Kidney (tissue), 14 donors: ENCODE data around the gene CLASP1. TPM values are rescaled to one million over a fixed set of nuclear protein-coding genes. Genes with fewer than 3 reads are reported as not detected.

Source experiments
- DNase-seq, 5 donors: peaks; one replicate each; pipeline ENCODE4 v3.0.0-alpha.2; 2013 to 2020
- FAIRE-seq: peaks from 2 replicates; lab custom pipeline; 2012; peaks lifted over from hg19 to GRCh38; lab: Jason Lieb, UNC
- H3K27ac ChIP-seq, 2 donors: one replicate each; pipeline ENCODE4 v1.7.0; 2013; ENCODE audit warnings: low read depth in 2 of 2, low read length in 2 of 2, inconsistent platforms in 1 of 2
- H3K27me3 ChIP-seq: one replicate; pipeline ENCODE4 v1.7.1; 2013; ENCODE audit warnings: low read length, inconsistent platforms; ENCODE audit not compliant: control insufficient read depth, insufficient read depth
- H3K36me3 ChIP-seq, 3 donors: one replicate each; pipeline versions ENCODE4 v1.7.0 to v1.7.1; 2013; ENCODE audit warnings: low read length in 3 of 3, control low read depth in 1 of 3, inconsistent platforms in 1 of 3; ENCODE audit not compliant: insufficient read depth in 3 of 3, control insufficient read depth in 2 of 3
- H3K4me1 ChIP-seq, 3 donors: one replicate each; pipeline versions ENCODE4 v1.7.0 to v1.7.1; 2013; ENCODE audit warnings: low read length in 3 of 3, inconsistent platforms in 1 of 3, low read depth in 1 of 3; ENCODE audit not compliant: control insufficient read depth in 2 of 3, insufficient read depth in 2 of 3
- H3K4me3 ChIP-seq, 3 donors: one replicate each; pipeline versions ENCODE4 v1.7.0 to v1.8.1; 2013; ENCODE audit warnings: low read length in 3 of 3, control low read depth in 1 of 3, inconsistent platforms in 1 of 3
- H3K9ac ChIP-seq, 3 donors: one replicate each; pipeline versions ENCODE4 v1.7.0 to v1.7.1; 2013; ENCODE audit warnings: low read length in 3 of 3, control low read depth in 1 of 3, inconsistent platforms in 1 of 3
- H3K9me3 ChIP-seq, 3 donors: one replicate each; pipeline versions ENCODE4 v1.7.0 to v1.7.1; 2013; ENCODE audit warnings: low read length in 3 of 3, control low read depth in 1 of 3, inconsistent platforms in 1 of 3; ENCODE audit not compliant: control insufficient read depth in 2 of 3, insufficient read depth in 1 of 3
- CTCF ChIP-seq: IDR thresholded peaks from 3 replicates; pipeline ENCODE4 v1.5.1; 2012; ENCODE audit warnings: mild to moderate bottlenecking, moderate library complexity, borderline replicate concordance; ENCODE audit not compliant: insufficient read depth; ENCODE audit errors: extremely low read depth
- intact Hi-C: fragments of 100-400 bp; cut with DNase I; formaldehyde crosslinking; loops from one replicate; pipeline ENCODE4 v1.11.1; 2022
- polyA plus RNA-seq: library from polyadenylated mRNA; stranded (reverse); fragments of 350-450 nt; fragmentation: Illumina TruSeq; extraction: RNeasy Lipid Tissue Mini Kit (QIAGEN cat#74804); gene quantifications from one replicate; pipeline ENCODE4 v1.2.3, GENCODE V29; 2014; ENCODE audit warnings: low read depth, low replicate concordance; ENCODE audit not compliant: insufficient read depth
- total RNA-seq: library from RNA; stranded (reverse); fragmentation: NEBNext Ultra II Directional; extraction: Animal tissue kit (Norgen Biotek cat#: 25700); gene quantifications from one replicate; pipeline ENCODE4 v1.2.1, GENCODE V29; 2021
- donor health status: control.
- donor health status: control.
- donor health status: control.
- donor health status: control.
- donor health status: control.
- donor health status: DM: yes; HTN: yes; CAD: no.
- donor health status: Normal renal cell carcinoma (clear cell type).

Gene CLASP1
- total and polyA plus RNA-seq, 2 donors from 2014 or later: 6.8 to 71.5 TPM

- intact Hi-C loops: no loop called here
- Histone ChIP-seq H3K27ac (no peak overlapping the region), H3K4me3 (no peak overlapping the region), H3K36me3 (no peaks in the 10 kb centered on the region), H3K9me3 (no peaks in the 10 kb centered on the region), H3K27me3 (no peaks in the 10 kb centered on the region), H3K4me1 (peaks cover 0 to 3% (median 0%) of the 10 kb centered on the region in 3 donors), H3K9ac (no peak overlapping the region)
- no peak for TF ChIP-seq CTCF
- DNase-seq: no peak
- FAIRE-seq: no peak
Measured at GRCh38 chr2:121638333-121638732, 10.9 kb downstream of the CLASP1 start.

GRCh38 chr2:121635371-121635770, 13.9 kb downstream of the CLASP1 start:
- no peak for DNase-seq
- H3K4me1 ChIP-seq: peaks cover 0 to 3% (median 0%) of the 10 kb centered on the region in 3 donors
- no peak overlapping the region for H3K4me3 ChIP-seq
- H3K9ac ChIP-seq: no peak overlapping the region
- no peak overlapping the region for H3K27ac ChIP-seq
- intact Hi-C loops: no loop called here
- no peaks in the 10 kb centered on the region for H3K27me3 ChIP-seq
- no peak for FAIRE-seq
- TF ChIP-seq CTCF: no peak
- no peaks in the 10 kb centered on the region for H3K36me3 ChIP-seq
- H3K9me3 ChIP-seq: no peaks in the 10 kb centered on the region

GRCh38 chr2:121634354-121635307, 14.6 kb downstream of the CLASP1 start:
- H3K9ac ChIP-seq: no peak overlapping the region
- no peak for TF ChIP-seq CTCF
- intact Hi-C loops: no loop called here
- H3K27ac ChIP-seq: no peak overlapping the region
- peaks cover 0 to 3% (median 0%) of the 10 kb centered on the region in 3 donors for H3K4me1 ChIP-seq
- H3K36me3 ChIP-seq: no peaks in the 10 kb centered on the region
- H3K9me3 ChIP-seq: no peaks in the 10 kb centered on the region
- no peak overlapping the region for H3K4me3 ChIP-seq
- FAIRE-seq (no peak), DNase-seq (no peak)
- no peaks in the 10 kb centered on the region for H3K27me3 ChIP-seq
